OCI-LY3 (cell line): ENCODE measurements around the gene NBL1.

Experiments used
- H2AFZ ChIP-seq: fragments of 200-600, 300-600 bp; shearing (Covaris generic); 2 replicates; pipeline ENCODE4 v1.6.0; 2014; ENCODE audit warnings: antibody characterized with exemption, low read depth, low read length
- H3K27ac ChIP-seq: fragments of 200-600, 300-600 bp; sonication (generic); 2 replicates; pipeline ENCODE4 v1.5.1; 2014; ENCODE audit warnings: mild to moderate bottlenecking, low read length, moderate library complexity, mixed read lengths
- H3K27me3 ChIP-seq: fragments of 200-600, 300-600 bp; sonication (generic); 2 replicates; pipeline ENCODE4 v1.6.1; 2014; ENCODE audit warnings: low read depth, low read length, mixed read lengths
- H3K36me3 ChIP-seq: fragments of 200-600, 300-600 bp; sonication (generic); replicated peaks from 2 replicates; pipeline ENCODE3; 2014; ENCODE audit warnings: low read depth, low read length, mixed read lengths
- H3K4me1 ChIP-seq: fragments of 300-600, 200-600 bp; sonication (generic); 2 replicates; pipeline ENCODE4 v1.6.1; 2014; ENCODE audit warnings: low read length, mixed read lengths
- H3K4me2 ChIP-seq: fragments of 200-600, 300-600 bp; sonication (generic); 2 replicates; pipeline ENCODE4 v1.6.1; 2014; ENCODE audit warnings: low read length, mixed read lengths
- H3K4me3 ChIP-seq: fragments of 300-600, 200-600 bp; sonication (generic); 2 replicates; pipeline ENCODE4 v1.5.1; 2014; ENCODE audit warnings: antibody characterized with exemption, mild to moderate bottlenecking, low read length, moderate library complexity
- H3K79me2 ChIP-seq: fragments of 300-600, 200-600 bp; shearing (Covaris generic); 2 replicates; pipeline ENCODE4 v1.6.1; 2014; ENCODE audit warnings: mild to moderate bottlenecking, low read length, mixed read lengths
- H3K9ac ChIP-seq: fragments of 300-600, 200-600 bp; shearing (Covaris generic); 2 replicates; pipeline ENCODE4 v1.6.0; 2014; ENCODE audit warnings: mild to moderate bottlenecking, low read length, moderate library complexity
- H3K9me3 ChIP-seq: fragments of 200-600, 300-600 bp; shearing (Covaris generic); 2 replicates; pipeline ENCODE4 v1.6.1; 2014; ENCODE audit warnings: low read length, mixed read lengths; ENCODE audit not compliant: insufficient read depth
- H4K20me1 ChIP-seq: fragments of 200-600, 300-600 bp; sonication (generic); 2 replicates; pipeline ENCODE4 v1.6.1; 2016; ENCODE audit warnings: low read length, mixed read lengths; ENCODE audit not compliant: insufficient read depth
- CTCF ChIP-seq: fragments of 200-600, 300-600 bp; sonication (generic); IDR thresholded peaks from 2 replicates; pipeline ENCODE4 v1.5.1; 2014; ENCODE audit warnings: antibody characterized with exemption, low read length, low read depth
- EZH2phosphoT487 ChIP-seq: fragments of 200-600 bp; shearing (Covaris generic); IDR thresholded peaks from 2 replicates; pipeline ENCODE4 v1.6.1; 2018; ENCODE audit warnings: antibody characterized with exemption, mixed run types, low read depth

The NBL1 gene

GRCh38 chr1:19644681-19645410 lies 735 bp downstream of the NBL1 start:
- H3K36me3 ChIP-seq: no peaks in the 10 kb centered on the region
- H3K9me3 ChIP-seq: no peaks in the 10 kb centered on the region
- H3K4me2 ChIP-seq: peak overlapping the region; percentile 53
- TF ChIP-seq CTCF (no peak), EZH2phosphoT487 (no peak)
- no peak overlapping the region for H3K27ac ChIP-seq
- 0 out of 2 replicates have a peak, but pooled peaks cover 3% of the 10 kb centered on the region for H3K27me3 ChIP-seq
- H3K79me2 ChIP-seq: no peaks in the 10 kb centered on the region
- no peaks in the 10 kb centered on the region for H3K4me1 ChIP-seq
- no peaks in the 10 kb centered on the region for H4K20me1 ChIP-seq
- H3K9ac ChIP-seq: 0 out of 2 replicates have a peak overlapping the region, but pooled peaks have one; percentile 6
- H2AFZ ChIP-seq: no peak overlapping the region
- peak overlapping the region; percentile 64 for H3K4me3 ChIP-seq

GRCh38 chr1:19645411-19646251 lies 1.5 kb downstream of the NBL1 start:
- H3K36me3 ChIP-seq: no peaks in the 10 kb centered on the region
- H3K9me3 ChIP-seq: no peaks in the 10 kb centered on the region
- no peak overlapping the region for H3K4me2 ChIP-seq
- 0 out of 2 replicates have a peak, but pooled peaks cover 3% of the 10 kb centered on the region for H3K27me3 ChIP-seq
- H2AFZ ChIP-seq: no peak overlapping the region
- no peaks in the 10 kb centered on the region for H3K79me2 ChIP-seq
- H3K4me1 ChIP-seq: no peaks in the 10 kb centered on the region
- H3K4me3 ChIP-seq: no peak overlapping the region
- H4K20me1 ChIP-seq: no peaks in the 10 kb centered on the region
- H3K9ac ChIP-seq: no peak overlapping the region
- no peak for TF ChIP-seq EZH2phosphoT487
- no peak for TF ChIP-seq CTCF
- H3K27ac ChIP-seq: no peak overlapping the region

GRCh38 chr1:19646377-19647319 lies 2.5 kb downstream of the NBL1 start:
- H3K9me3 ChIP-seq: no peaks in the 10 kb centered on the region
- H3K4me1 ChIP-seq: peaks cover 4% of the 10 kb centered on the region; the same call in 1 of the 2 replicates
- no peaks in the 10 kb centered on the region for H4K20me1 ChIP-seq
- H3K4me2 ChIP-seq: no peak overlapping the region
- 0 out of 2 replicates have a peak, but pooled peaks cover 3% of the 10 kb centered on the region for H3K27me3 ChIP-seq
- H3K4me3 ChIP-seq: no peak overlapping the region
- no peaks in the 10 kb centered on the region for H3K79me2 ChIP-seq
- no peak overlapping the region for H3K9ac ChIP-seq
- TF ChIP-seq CTCF: no peak
- no peak for TF ChIP-seq EZH2phosphoT487
- no peak overlapping the region for H3K27ac ChIP-seq
- H3K36me3 ChIP-seq: no peaks in the 10 kb centered on the region
- no peak overlapping the region for H2AFZ ChIP-seq
